Body of pancreas (tissue), 4 donors: Measurements from ENCODE around the gene PPP4R4.

Experiments
- POLR2A ChIP-seq, 3 donors: fragments of 450-650 bp; IDR thresholded peaks; one replicate each; pipeline ENCODE4 v1.6.1; 2016; ENCODE audit warnings: antibody characterized with exemption in 3 of 3, mild to moderate bottlenecking in 2 of 3
- TF ChIP-seq, protein P1 (sequence below), 7 experiments: fragments of 450-650 bp in 4 of 7; fragments of 200-600 bp in 3 of 7; sonication (generic) in 3 of 7; IDR thresholded peaks; one replicate each; pipeline ENCODE4 v1.5.1; 2016 to 2019; ENCODE audit warnings: antibody characterized with exemption in 7 of 7

DNA sequence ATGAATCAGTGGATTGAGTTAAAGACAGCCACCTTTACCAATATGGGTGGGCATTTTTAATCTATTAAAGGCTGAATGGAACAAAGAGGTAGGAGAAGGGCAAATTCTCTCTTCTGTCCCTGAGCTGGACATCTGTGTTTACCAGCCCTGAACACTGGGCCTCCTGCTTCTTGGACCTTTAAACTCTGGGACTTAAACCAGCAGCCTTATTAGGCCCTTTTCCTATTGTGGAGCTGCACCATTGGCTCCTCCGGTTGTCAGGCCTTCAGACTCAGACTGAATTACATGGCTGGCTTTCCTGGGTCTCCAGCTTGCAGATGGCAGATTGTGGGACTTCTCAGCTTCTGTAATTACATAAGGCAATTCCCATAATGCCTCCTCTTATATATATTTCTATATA, 142.6 kb downstream of the PPP4R4 start:
- TF ChIP-seq, protein P1, sequence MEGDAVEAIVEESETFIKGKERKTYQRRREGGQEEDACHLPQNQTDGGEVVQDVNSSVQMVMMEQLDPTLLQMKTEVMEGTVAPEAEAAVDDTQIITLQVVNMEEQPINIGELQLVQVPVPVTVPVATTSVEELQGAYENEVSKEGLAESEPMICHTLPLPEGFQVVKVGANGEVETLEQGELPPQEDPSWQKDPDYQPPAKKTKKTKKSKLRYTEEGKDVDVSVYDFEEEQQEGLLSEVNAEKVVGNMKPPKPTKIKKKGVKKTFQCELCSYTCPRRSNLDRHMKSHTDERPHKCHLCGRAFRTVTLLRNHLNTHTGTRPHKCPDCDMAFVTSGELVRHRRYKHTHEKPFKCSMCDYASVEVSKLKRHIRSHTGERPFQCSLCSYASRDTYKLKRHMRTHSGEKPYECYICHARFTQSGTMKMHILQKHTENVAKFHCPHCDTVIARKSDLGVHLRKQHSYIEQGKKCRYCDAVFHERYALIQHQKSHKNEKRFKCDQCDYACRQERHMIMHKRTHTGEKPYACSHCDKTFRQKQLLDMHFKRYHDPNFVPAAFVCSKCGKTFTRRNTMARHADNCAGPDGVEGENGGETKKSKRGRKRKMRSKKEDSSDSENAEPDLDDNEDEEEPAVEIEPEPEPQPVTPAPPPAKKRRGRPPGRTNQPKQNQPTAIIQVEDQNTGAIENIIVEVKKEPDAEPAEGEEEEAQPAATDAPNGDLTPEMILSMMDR (IDR thresholded peaks at IDR 0.05): no peak
- no peak for TF ChIP-seq POLR2A (IDR thresholded peaks at IDR 0.05)
